ENCODE results near the gene PGAM2. TPM values are rescaled to one million over a fixed set of nuclear protein-coding genes. Genes with fewer than 3 reads are reported as not detected.

PGAM2 gene
- total RNA-seq, 1 donor from 2014 or later: not detected

DNA sequence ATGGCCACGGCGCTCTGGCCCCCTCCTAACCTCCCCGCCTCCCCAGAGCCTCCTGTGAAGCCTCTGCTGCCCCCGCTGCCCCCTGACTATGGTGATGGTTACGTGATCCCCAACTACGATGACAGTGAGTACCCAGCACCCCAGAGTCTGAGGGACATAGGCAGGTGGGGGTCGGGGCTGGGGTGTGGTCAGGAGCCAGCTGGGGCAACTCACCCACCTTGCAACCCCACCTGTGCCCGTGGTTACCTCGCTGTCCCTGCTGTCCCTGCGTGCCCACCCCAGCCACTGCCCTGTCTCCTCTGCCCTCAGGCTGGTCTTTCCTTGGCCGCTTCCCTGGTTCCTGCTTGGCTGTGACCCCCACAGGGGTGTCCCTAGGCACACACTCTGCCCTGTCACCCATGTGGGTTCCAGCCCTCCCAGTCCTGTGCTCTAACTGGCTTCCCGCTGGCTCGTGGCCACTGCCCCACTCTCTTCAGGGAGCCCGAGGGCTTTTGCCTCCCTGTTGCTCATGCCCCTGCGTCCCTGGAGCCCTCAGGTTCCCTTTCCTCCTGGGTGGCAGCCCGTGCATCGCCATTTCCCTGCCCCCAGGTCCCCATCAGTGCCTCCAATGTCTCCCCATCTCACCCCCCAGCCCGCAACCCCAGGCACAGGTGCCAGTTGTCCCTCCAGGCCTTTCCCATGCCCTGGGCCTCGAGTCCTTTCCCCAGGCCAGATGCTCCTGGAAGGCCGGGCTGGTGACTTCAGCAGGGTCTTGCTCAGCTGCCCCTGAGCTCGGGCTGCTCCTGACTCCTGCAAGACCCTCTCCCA is 42.8 kb upstream of the PGAM2 start:
- DNase-seq (ENCODE audit: low spot score in 2 of 2): no peak
- H3K27me3 ChIP-seq: no peaks in the 10 kb centered on the region
- H3K4me3 ChIP-seq: peak overlapping the region; percentile 63 to 88
- intact Hi-C loops (cut with DNase I): no loop called here
- H3K27ac ChIP-seq: peak overlapping the region; percentile 99 to 100
- TF ChIP-seq, protein P1, sequence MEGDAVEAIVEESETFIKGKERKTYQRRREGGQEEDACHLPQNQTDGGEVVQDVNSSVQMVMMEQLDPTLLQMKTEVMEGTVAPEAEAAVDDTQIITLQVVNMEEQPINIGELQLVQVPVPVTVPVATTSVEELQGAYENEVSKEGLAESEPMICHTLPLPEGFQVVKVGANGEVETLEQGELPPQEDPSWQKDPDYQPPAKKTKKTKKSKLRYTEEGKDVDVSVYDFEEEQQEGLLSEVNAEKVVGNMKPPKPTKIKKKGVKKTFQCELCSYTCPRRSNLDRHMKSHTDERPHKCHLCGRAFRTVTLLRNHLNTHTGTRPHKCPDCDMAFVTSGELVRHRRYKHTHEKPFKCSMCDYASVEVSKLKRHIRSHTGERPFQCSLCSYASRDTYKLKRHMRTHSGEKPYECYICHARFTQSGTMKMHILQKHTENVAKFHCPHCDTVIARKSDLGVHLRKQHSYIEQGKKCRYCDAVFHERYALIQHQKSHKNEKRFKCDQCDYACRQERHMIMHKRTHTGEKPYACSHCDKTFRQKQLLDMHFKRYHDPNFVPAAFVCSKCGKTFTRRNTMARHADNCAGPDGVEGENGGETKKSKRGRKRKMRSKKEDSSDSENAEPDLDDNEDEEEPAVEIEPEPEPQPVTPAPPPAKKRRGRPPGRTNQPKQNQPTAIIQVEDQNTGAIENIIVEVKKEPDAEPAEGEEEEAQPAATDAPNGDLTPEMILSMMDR (IDR thresholded peaks at IDR 0.05): no peak
- H3K36me3 ChIP-seq: peaks cover 64 to 73% of the 10 kb centered on the region in 2 donors
- no peaks in the 10 kb centered on the region for H3K9me3 ChIP-seq
- H3K4me1 ChIP-seq: peaks cover 43 to 57% of the 10 kb centered on the region in 2 donors

DNA sequence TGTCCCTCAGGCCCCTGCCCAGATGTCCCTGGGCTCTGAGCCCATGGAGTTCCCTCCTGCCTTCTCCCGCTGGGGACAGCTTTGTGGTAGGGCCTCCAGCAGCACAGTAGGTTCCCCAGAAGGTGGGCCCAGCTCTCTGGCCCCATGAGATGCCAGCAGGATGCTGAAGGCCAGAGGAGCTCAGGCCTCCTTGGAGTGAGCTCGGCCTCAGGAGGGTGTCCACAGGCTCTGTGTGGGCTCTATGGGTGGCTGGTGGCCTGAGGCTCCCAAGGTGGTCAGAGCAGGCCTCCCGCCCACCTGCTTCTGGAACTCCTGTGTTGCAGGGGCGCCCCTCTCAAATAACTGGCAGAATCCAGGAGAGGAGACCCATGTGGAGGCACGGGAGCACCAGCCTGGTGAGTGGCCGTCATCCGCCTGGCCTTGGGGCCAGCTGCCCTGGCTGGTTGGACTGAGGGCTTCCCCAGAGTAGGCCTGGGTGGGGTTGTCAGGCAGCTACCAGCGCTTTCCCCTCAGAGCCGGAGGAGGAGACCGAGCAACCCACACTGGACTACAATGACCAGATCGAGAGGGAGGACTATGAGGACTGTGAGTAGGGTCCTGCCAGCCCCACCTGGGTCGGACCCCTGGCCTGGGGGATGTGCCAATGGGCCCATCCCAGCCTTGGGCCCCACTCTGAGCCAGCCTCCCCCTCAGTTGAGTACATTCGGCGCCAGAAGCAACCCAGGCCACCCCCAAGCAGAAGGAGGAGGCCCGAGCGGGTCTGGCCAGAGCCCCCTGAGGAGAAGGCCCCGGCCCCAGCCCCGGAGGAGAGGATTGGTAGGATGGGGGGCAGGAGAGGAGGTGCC is 42.0 kb upstream of the PGAM2 start:
- no peak for DNase-seq (ENCODE audit: low spot score in 2 of 2)
- Histone ChIP-seq H3K9me3 (no peaks in the 10 kb centered on the region), H3K4me3 (peak overlapping the region; percentile 63 to 88), H3K27me3 (no peaks in the 10 kb centered on the region), H3K4me1 (peaks cover 49 to 62% of the 10 kb centered on the region in 2 donors), H3K36me3 (peaks cover 56 to 64% of the 10 kb centered on the region in 2 donors), H3K27ac (peak overlapping the region; percentile 99 to 100)
- TF ChIP-seq, protein P1 (IDR thresholded peaks at IDR 0.05): peak in 1 of 3 experiments; percentile 5
- intact Hi-C loops (cut with DNase I): no loop called here

DNA sequence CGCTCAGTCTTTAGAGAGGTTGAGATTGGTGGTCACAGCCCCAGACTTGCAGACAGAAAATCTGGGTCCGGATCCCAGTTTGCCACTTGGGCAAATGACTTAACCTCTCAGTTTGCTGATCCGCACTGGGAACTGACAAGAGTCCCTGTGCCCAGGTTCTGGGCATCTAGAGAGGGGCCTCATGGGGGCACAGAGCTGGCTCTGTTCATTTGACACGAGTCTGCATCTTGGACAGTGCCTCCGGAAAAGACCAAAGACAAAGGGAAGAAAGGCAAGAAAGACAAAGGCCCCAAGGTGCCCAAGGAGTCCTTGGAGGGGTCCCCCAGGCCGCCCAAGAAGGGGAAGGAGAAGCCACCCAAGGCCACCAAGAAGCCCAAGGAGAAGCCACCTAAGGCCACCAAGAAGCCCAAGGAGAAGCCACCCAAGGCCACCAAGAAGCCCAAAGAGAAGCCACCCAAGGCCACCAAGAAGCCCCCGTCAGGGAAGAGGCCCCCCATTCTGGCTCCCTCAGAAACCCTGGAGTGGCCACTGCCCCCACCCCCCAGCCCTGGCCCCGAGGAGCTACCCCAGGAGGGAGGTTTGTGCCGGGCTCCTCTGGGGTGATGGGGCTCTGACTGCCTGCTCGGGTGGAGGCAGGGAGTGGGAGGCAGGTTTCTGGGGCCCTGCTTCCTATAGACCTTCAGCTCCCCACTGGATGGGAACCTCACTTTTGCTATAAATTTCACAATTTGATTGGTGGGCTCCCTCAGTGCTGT is 41.1 kb upstream of the PGAM2 start:
- Histone ChIP-seq H3K27me3 (no peaks in the 10 kb centered on the region), H3K4me1 (peaks cover 55 to 68% of the 10 kb centered on the region in 2 donors), H3K4me3 (peak overlapping the region; percentile 63 to 88), H3K36me3 (peaks cover 48 to 56% of the 10 kb centered on the region in 2 donors), H3K9me3 (no peaks in the 10 kb centered on the region), H3K27ac (peak overlapping the region; percentile 99 to 100)
- intact Hi-C loops (cut with DNase I): no loop called here
- TF ChIP-seq, protein P1 (IDR thresholded peaks at IDR 0.05): no peak
- no peak for DNase-seq (ENCODE audit: low spot score in 2 of 2)

DNA sequence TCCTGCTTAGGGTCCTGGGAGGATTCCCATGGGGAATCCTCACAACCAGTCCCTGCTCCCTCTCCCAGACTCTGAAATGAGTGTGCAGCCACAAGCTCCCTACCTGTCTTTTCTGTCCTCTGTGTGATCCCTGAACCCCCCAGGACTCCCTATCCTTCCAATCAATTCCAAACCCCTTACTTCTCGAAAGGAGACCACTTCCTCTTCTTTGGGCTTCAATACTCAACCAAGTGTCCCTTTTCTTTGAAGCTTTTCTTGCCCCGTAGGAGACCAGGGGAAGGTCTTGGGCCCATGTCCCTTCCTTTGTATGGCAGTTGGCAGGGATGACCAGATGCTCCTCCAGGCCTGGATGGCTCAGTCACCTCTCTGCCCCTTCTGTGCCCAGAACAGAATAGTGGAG is 40.5 kb upstream of the PGAM2 start:
- TF ChIP-seq, protein P1 (IDR thresholded peaks at IDR 0.05): no peak
- Histone ChIP-seq H3K36me3 (peaks cover 41 to 49% of the 10 kb centered on the region in 2 donors), H3K27me3 (no peaks in the 10 kb centered on the region), H3K4me3 (peak overlapping the region; percentile 63 to 88), H3K4me1 (peaks cover 62 to 71% of the 10 kb centered on the region in 2 donors), H3K9me3 (no peaks in the 10 kb centered on the region), H3K27ac (peak overlapping the region; percentile 99 to 100)
- DNase-seq (ENCODE audit: low spot score in 2 of 2): no peak
- intact Hi-C loops (cut with DNase I): loop anchor here (1.0 kb wide), 1 partner anchor 17 kb away; the partner anchor contains the start of gene POLD2

Measured in ascending aorta (tissue), 2 donors.